ENCODE measurements around the gene BSN.

Gene BSN

GRCh38 chr3:49661281-49661680 lies 107.0 kb downstream of the BSN start:
- H3K27me3 ChIP-seq, result peaks cover 9% of the 10 kb centered on the region
- no peak overlapping the region for H3K27ac ChIP-seq
- H3K4me3 ChIP-seq (ENCODE audit: low read depth in 1 of 2, low read length in 1 of 2), result no peak overlapping the region
- H3K4me1 ChIP-seq (ENCODE audit: control insufficient read depth in 1 of 2, insufficient read depth in 1 of 2, low read depth in 1 of 2, low read length in 1 of 2), result peaks cover 7 to 9% of the 10 kb centered on the region in 2 experiments
- no peak for TF ChIP-seq CTCF (IDR thresholded peaks at IDR 0.05)
- no peaks in the 10 kb centered on the region for H3K36me3 ChIP-seq
- H3K9me3 ChIP-seq, result no peaks in the 10 kb centered on the region

- Histone ChIP-seq H3K36me3 (no peaks in the 10 kb centered on the region), H3K9me3 (no peaks in the 10 kb centered on the region), H3K4me3 (ENCODE audit: low read depth in 1 of 2, low read length in 1 of 2) (no peak overlapping the region), H3K27ac (no peak overlapping the region), H3K27me3 (peaks cover 2% of the 10 kb centered on the region), H3K4me1 (ENCODE audit: control insufficient read depth in 1 of 2, insufficient read depth in 1 of 2, low read depth in 1 of 2, low read length in 1 of 2) (peaks cover 7 to 9% of the 10 kb centered on the region in 2 experiments)
- TF ChIP-seq CTCF (IDR thresholded peaks at IDR 0.05), result no peak
Measured at GRCh38 chr3:49662021-49662420, 107.7 kb downstream of the BSN start.

- Histone ChIP-seq H3K27ac (no peak overlapping the region), H3K9me3 (no peaks in the 10 kb centered on the region), H3K4me3 (ENCODE audit: low read depth in 1 of 2, low read length in 1 of 2) (no peak overlapping the region), H3K36me3 (no peaks in the 10 kb centered on the region), H3K4me1 (ENCODE audit: control insufficient read depth in 1 of 2, insufficient read depth in 1 of 2, low read depth in 1 of 2, low read length in 1 of 2) (peaks cover 7 to 9% of the 10 kb centered on the region in 2 experiments), H3K27me3 (no peaks in the 10 kb centered on the region)
- no peak for TF ChIP-seq CTCF (IDR thresholded peaks at IDR 0.05)
Measured at GRCh38 chr3:49662720-49663413, 108.6 kb downstream of the BSN start.

- Histone ChIP-seq H3K27ac (no peak overlapping the region), H3K27me3 (peaks cover 7% of the 10 kb centered on the region), H3K4me3 (ENCODE audit: low read depth in 1 of 2, low read length in 1 of 2) (no peak overlapping the region), H3K9me3 (no peaks in the 10 kb centered on the region), H3K4me1 (ENCODE audit: control insufficient read depth in 1 of 2, insufficient read depth in 1 of 2, low read depth in 1 of 2, low read length in 1 of 2) (peaks cover 7 to 9% of the 10 kb centered on the region in 2 experiments), H3K36me3 (no peaks in the 10 kb centered on the region)
- TF ChIP-seq CTCF (IDR thresholded peaks at IDR 0.05), result no peak
Measured at GRCh38 chr3:49663831-49664230, 109.6 kb downstream of the BSN start.

GRCh38 chr3:49664300-49664699 lies 110.0 kb downstream of the BSN start:
- H3K4me3 ChIP-seq (ENCODE audit: low read depth in 1 of 2, low read length in 1 of 2), result no peak overlapping the region
- TF ChIP-seq CTCF (IDR thresholded peaks at IDR 0.05), result no peak
- H3K27me3 ChIP-seq, result peaks cover 12% of the 10 kb centered on the region

More at GRCh38 chr3:49664300-49664699, 110.0 kb downstream of the BSN start:
- H3K9me3 ChIP-seq, result no peaks in the 10 kb centered on the region
- H3K4me1 ChIP-seq (ENCODE audit: control insufficient read depth in 1 of 2, insufficient read depth in 1 of 2, low read depth in 1 of 2, low read length in 1 of 2), result peaks cover 7 to 9% of the 10 kb centered on the region in 2 experiments
- H3K36me3 ChIP-seq, result no peaks in the 10 kb centered on the region
- no peak overlapping the region for H3K27ac ChIP-seq
